Lower leg skin (tissue), 4 donors: ENCODE measurements around the gene WFDC1. TPM values are rescaled to one million over a fixed set of nuclear protein-coding genes. Genes with fewer than 3 reads are reported as not detected.

Experiments
- DNase-seq, 2 donors: peaks; one replicate each; pipeline ENCODE4 v3.0.0-alpha.2; 2019; ENCODE audit warnings: low spot score in 2 of 2
- H3K4me3 ChIP-seq: fragments of 200-600 bp; sonication (generic); 2 replicates; pipeline ENCODE4 v1.5.1; 2017; ENCODE audit warnings: mild to moderate bottlenecking, low read depth; ENCODE audit not compliant: poor library complexity, severe bottlenecking
- CTCF ChIP-seq, 3 donors: fragments of 450-650 bp; IDR thresholded peaks; one replicate each; pipeline ENCODE4 v1.5.1; 2016; ENCODE audit warnings: antibody characterized with exemption in 3 of 3, mild to moderate bottlenecking in 3 of 3, moderate library complexity in 2 of 3
- POLR2A ChIP-seq, 2 donors: fragments of 450-650 bp; IDR thresholded peaks; one replicate each; pipeline ENCODE4 v1.6.1; 2016 to 2017; ENCODE audit warnings: antibody characterized with exemption in 2 of 2, mild to moderate bottlenecking in 1 of 2, moderate library complexity in 1 of 2
- WGBS, 2 donors: methylation state at CpG; one replicate each; pipeline ENCODE4 v1.1.5; 2018; 5-methylcytosine and 5-hydroxymethylcytosine counted together
- intact Hi-C: fragments of 100-400 bp; cut with DNase I; formaldehyde crosslinking; loops from one replicate; pipeline ENCODE4 v1.15.0; 2023; ENCODE audit warnings: low total_unique reads
- total RNA-seq, 4 donors: library from RNA; depleted of rRNA; stranded (reverse); fragments of >200 nt; gene quantifications; one replicate each; pipeline ENCODE4 v1.1.0, GENCODE V29; 2016

The WFDC1 gene
- total RNA-seq, 4 donors from 2014 or later, result 0.91 to 2.2 (median 1.3) TPM; not detected in 1

- 74 to 79% methylated on average over 13 of the region's 13 CpGs for WGBS, 2 donors
- intact Hi-C loops, result no loop called here
- TF ChIP-seq CTCF (IDR thresholded peaks at IDR 0.05), result no peak
- TF ChIP-seq POLR2A (IDR thresholded peaks at IDR 0.05), result no peak
Observed at GRCh38 chr16:84362471-84362941, 67.8 kb downstream of the WFDC1 start.

GRCh38 chr16:84366208-84366607 is 71.5 kb downstream of the WFDC1 start:
- TF ChIP-seq CTCF (IDR thresholded peaks at IDR 0.05) (no peak), POLR2A (IDR thresholded peaks at IDR 0.05) (no peak)
- intact Hi-C loops, result no loop called here
- H3K4me3 ChIP-seq, result no peak overlapping the region
- no peak for DNase-seq
- WGBS, 2 donors, result 69 to 72% methylated on average over 9 of the region's 9 CpGs

More at GRCh38 chr16:84362471-84362941, 67.8 kb downstream of the WFDC1 start:
- DNase-seq, result no peak
- no peak overlapping the region for H3K4me3 ChIP-seq

- H3K4me3 ChIP-seq, result no peak overlapping the region
- intact Hi-C loops, result no loop called here
- TF ChIP-seq POLR2A (IDR thresholded peaks at IDR 0.05) (no peak), CTCF (IDR thresholded peaks at IDR 0.05) (no peak)
- DNase-seq, result no peak
- 46 to 62% methylated on average over 9 of the region's 9 CpGs for WGBS, 2 donors
Observed at GRCh38 chr16:84367297-84367680, 72.6 kb downstream of the WFDC1 start.

- WGBS, 2 donors, result 30 to 37% methylated on average over 23 to 27 of the region's 27 CpGs
- H3K4me3 ChIP-seq, result no peak overlapping the region
- intact Hi-C loops, result no loop called here
- DNase-seq, result no peak
- TF ChIP-seq POLR2A (IDR thresholded peaks at IDR 0.05) (no peak), CTCF (IDR thresholded peaks at IDR 0.05) (no peak)
Observed at GRCh38 chr16:84367750-84368307, 73.2 kb downstream of the WFDC1 start.

- 4 to 7% methylated on average over 20 to 28 of the region's 66 CpGs for WGBS, 2 donors
- intact Hi-C loops, result no loop called here
Observed at GRCh38 chr16:84368308-84368996, 73.8 kb downstream of the WFDC1 start, which contains the start of gene ATP2C2. ATP2C2 (plus strand) TSS chr16:84368538; CDS start chr16:84368616, 78 bp downstream.

More at GRCh38 chr16:84368308-84368996, 73.8 kb downstream of the WFDC1 start, which contains the start of gene ATP2C2:
- no peak for TF ChIP-seq POLR2A (IDR thresholded peaks at IDR 0.05)
- no peak for TF ChIP-seq CTCF (IDR thresholded peaks at IDR 0.05)
- no peak for DNase-seq
- no peak within 1 kb of the TSS for H3K4me3 ChIP-seq
